Fibroblast of lung (primary cell): ENCODE results near the gene THAP7. TPM values are rescaled to one million over a fixed set of nuclear protein-coding genes. Genes with fewer than 3 reads are reported as not detected.

ENCODE experiments used
- DNase-seq, 2 donors: peaks; one replicate each; pipeline versions ENCODE4 v3.0.0 to v3.0.0-alpha.2; 2010; ENCODE audit warnings: low read depth in 2 of 2
- H2AFZ ChIP-seq: 2 replicates; pipeline ENCODE4 v1.5.1; 2012; ENCODE audit warnings: low read length, control low read depth, inconsistent platforms
- H3K27ac ChIP-seq: 2 replicates; pipeline ENCODE4 v1.5.1; 2011; ENCODE audit warnings: low read length, control low read depth; ENCODE audit not compliant: insufficient read depth
- H3K27me3 ChIP-seq: 2 replicates; pipeline ENCODE4 v1.5.1; 2011; ENCODE audit warnings: mild to moderate bottlenecking, low read length; ENCODE audit not compliant: control insufficient read depth, insufficient read depth
- H3K36me3 ChIP-seq: 2 replicates; pipeline ENCODE4 v1.5.1; 2011; ENCODE audit warnings: low read length; ENCODE audit not compliant: control insufficient read depth, insufficient read depth
- H3K4me1 ChIP-seq: 2 replicates; pipeline ENCODE4 v1.5.1; 2011; ENCODE audit warnings: low read length; ENCODE audit not compliant: control insufficient read depth, insufficient read depth; ENCODE audit errors: extremely low read depth
- H3K4me2 ChIP-seq: 2 replicates; pipeline ENCODE4 v1.5.1; 2011; ENCODE audit warnings: low read length, control low read depth; ENCODE audit not compliant: insufficient read depth; ENCODE audit errors: extremely low read depth
- H3K4me3 ChIP-seq, 4 experiments: fragments of 200-600 bp in 1 of 4; sonication (generic) in 1 of 4; replicated peaks in 1 of 4; 2 replicates each; pipeline ENCODE4 v1.5.1; 2011 to 2016; ENCODE audit warnings: low read length in 4 of 4, low read depth in 3 of 4, mild to moderate bottlenecking in 3 of 4, control low read depth in 2 of 4, inconsistent platforms in 1 of 4, mixed read lengths in 1 of 4; ENCODE audit not compliant: insufficient read depth in 1 of 4; ENCODE audit errors: control extremely low read depth in 1 of 4
- H3K79me2 ChIP-seq: 2 replicates; pipeline ENCODE4 v1.5.1; 2012; ENCODE audit warnings: mild to moderate bottlenecking, low read length, inconsistent platforms; ENCODE audit not compliant: control insufficient read depth, insufficient read depth
- H3K9ac ChIP-seq: 2 replicates; pipeline ENCODE4 v1.5.1; 2011; ENCODE audit warnings: mild to moderate bottlenecking, low read length, control low read depth; ENCODE audit not compliant: insufficient read depth
- H3K9me3 ChIP-seq: 2 replicates; pipeline ENCODE4 v1.5.1; 2012; ENCODE audit warnings: low read depth, low read length; ENCODE audit not compliant: control insufficient read depth, insufficient read depth
- H4K20me1 ChIP-seq: 2 replicates; pipeline ENCODE4 v1.5.1; 2011; ENCODE audit warnings: low read length; ENCODE audit not compliant: control insufficient read depth, insufficient read depth; ENCODE audit errors: extremely low read depth
- CTCF ChIP-seq, 2 donors: IDR thresholded peaks in 1 of 2; conservative IDR thresholded peaks in 1 of 2; 1 replicate in 1 of 2; 2 replicates in 1 of 2; pipeline ENCODE4 v1.5.1; 2011 to 2012; ENCODE audit warnings: low read length in 2 of 2, control low read depth in 1 of 2, inconsistent platforms in 1 of 2, low read depth in 1 of 2, mild to moderate bottlenecking in 1 of 2
- EZH2 ChIP-seq: IDR thresholded peaks from 2 replicates; pipeline ENCODE4 v1.5.1; 2012; ENCODE audit warnings: low read length, control low read depth, mild to moderate bottlenecking; ENCODE audit errors: missing control alignments
- polyA plus RNA-seq, 2 donors: library from polyadenylated mRNA; depleted of rRNA in 1 of 2; stranded (reverse) in 1 of 2; unstranded in 1 of 2; fragments of >200 nt; gene quantifications; 2 replicates each; pipeline ENCODE4 v1.2.1, GENCODE V29; 2011 to 2012; ENCODE audit warnings: missing spikeins in 1 of 2
- total RNA-seq: library from RNA; depleted of rRNA; stranded (reverse); fragments of >200 nt; gene quantifications from 2 replicates; pipeline ENCODE4 v1.2.1, GENCODE V29; 2014

The THAP7 gene
- total and polyA plus RNA-seq, 2 donors (not counting 1 experiment from before 2014, with no cell fraction given), result 15.7 to 26.3 TPM

- no peak overlapping the region for H2AFZ ChIP-seq
- no peaks in the 10 kb centered on the region for H3K79me2 ChIP-seq
- H3K4me2 ChIP-seq, result no peak overlapping the region
- no peaks in the 10 kb centered on the region for H4K20me1 ChIP-seq
- no peak overlapping the region for H3K9ac ChIP-seq
- no peaks in the 10 kb centered on the region for H3K9me3 ChIP-seq
- TF ChIP-seq CTCF (conservative IDR thresholded peaks at IDR 0.05 in 1 of 2, IDR thresholded peaks at IDR 0.05 in 1 of 2; ENCODE audit: low read depth in 1 of 2, low read length in 2 of 2) (no peak), EZH2 (no peak)
- no peak for DNase-seq
- no peak overlapping the region for H3K27ac ChIP-seq
- H3K4me3 ChIP-seq, result no peak overlapping the region
- H3K36me3 ChIP-seq, result no peaks in the 10 kb centered on the region
- H3K4me1 ChIP-seq, result no peaks in the 10 kb centered on the region
- H3K27me3 ChIP-seq, result no peaks in the 10 kb centered on the region
These were observed 30.8 kb downstream of the THAP7 start for GRCh38 chr22:20970939-20971657.

GRCh38 chr22:20968281-20968977 is 33.5 kb downstream of the THAP7 start:
- DNase-seq, result no peak
- Histone ChIP-seq H3K4me1 (no peaks in the 10 kb centered on the region), H3K27me3 (peaks cover 5% of the 10 kb centered on the region), H2AFZ (no peak overlapping the region), H3K27ac (no peak overlapping the region), H3K9ac (no peak overlapping the region), H3K4me3 (no peak overlapping the region), H4K20me1 (no peaks in the 10 kb centered on the region), H3K36me3 (no peaks in the 10 kb centered on the region), H3K79me2 (no peaks in the 10 kb centered on the region), H3K9me3 (no peaks in the 10 kb centered on the region), H3K4me2 (no peak overlapping the region)
- TF ChIP-seq CTCF (conservative IDR thresholded peaks at IDR 0.05 in 1 of 2, IDR thresholded peaks at IDR 0.05 in 1 of 2; ENCODE audit: low read depth in 1 of 2, low read length in 2 of 2) (no peak), EZH2 (no peak)

- Histone ChIP-seq H3K9ac (no peak overlapping the region), H3K4me2 (no peak overlapping the region), H3K27me3 (peaks cover 5% of the 10 kb centered on the region), H3K4me1 (no peaks in the 10 kb centered on the region), H3K79me2 (no peaks in the 10 kb centered on the region), H3K36me3 (no peaks in the 10 kb centered on the region), H3K4me3 (no peak overlapping the region), H2AFZ (no peak overlapping the region), H3K27ac (no peak overlapping the region), H4K20me1 (no peaks in the 10 kb centered on the region), H3K9me3 (no peaks in the 10 kb centered on the region)
- TF ChIP-seq EZH2, result no peak
- TF ChIP-seq CTCF (conservative IDR thresholded peaks at IDR 0.05 in 1 of 2, IDR thresholded peaks at IDR 0.05 in 1 of 2; ENCODE audit: low read depth in 1 of 2, low read length in 2 of 2), result no peak
- no peak for DNase-seq
These were observed 34.2 kb downstream of the THAP7 start for GRCh38 chr22:20967697-20968211.
